HG03469 (cell line): Measurements from ENCODE around the gene KLHL30.

Experiments
- ATAC-seq: cut with Tn5 transposase; IDR thresholded peaks from one replicate; pipeline ENCODE4 v1.9.1; 2021; ENCODE audit warnings: mild to moderate bottlenecking, moderate library complexity, moderate number of reproducible peaks; ENCODE audit not compliant: unreplicated experiment

The KLHL30 gene

GRCh38 chr2:238130111-238130695, 8.3 kb upstream of the KLHL30 start:
- ATAC-seq, result no peak

GRCh38 chr2:238130696-238131628, 7.5 kb upstream of the KLHL30 start:
- no peak for ATAC-seq

GRCh38 chr2:238131761-238132462, 6.6 kb upstream of the KLHL30 start:
- no peak for ATAC-seq

GRCh38 chr2:238132463-238133450, 5.7 kb upstream of the KLHL30 start:
- no peak for ATAC-seq

GRCh38 chr2:238133499-238134392, 4.7 kb upstream of the KLHL30 start:
- ATAC-seq, result no peak

- ATAC-seq, result no peak
These were observed 4.1 kb upstream of the KLHL30 start for GRCh38 chr2:238134393-238134785.

- ATAC-seq, result no peak
These were observed 2.8 kb upstream of the KLHL30 start for GRCh38 chr2:238135601-238136150.

GRCh38 chr2:238136820-238137537, 1.5 kb upstream of the KLHL30 start:
- ATAC-seq, result no peak

- ATAC-seq, result no peak
These were observed 583 bp upstream of the KLHL30 start for GRCh38 chr2:238137885-238138284.

GRCh38 chr2:238139196-238140039, 950 bp downstream of the KLHL30 start:
- no peak for ATAC-seq

- no peak for ATAC-seq
These were observed 1.6 kb downstream of the KLHL30 start for GRCh38 chr2:238140040-238140439.

GRCh38 chr2:238140721-238141540, 2.5 kb downstream of the KLHL30 start:
- no peak for ATAC-seq

GRCh38 chr2:238141541-238142318, 3.3 kb downstream of the KLHL30 start:
- no peak for ATAC-seq

- ATAC-seq, result no peak
These were observed 4.1 kb downstream of the KLHL30 start for GRCh38 chr2:238142382-238143205.
